ENCODE measurements around the gene ERMAP. TPM values are rescaled to one million over a fixed set of nuclear protein-coding genes. Genes with fewer than 3 reads are reported as not detected.
A peak's percentile ranks its signal among the peaks of the same experiment; 100 is the strongest.

ERMAP gene
- total and polyA plus RNA-seq, 9 of the 15 experiments (the other 6 are each of a cell fraction or from before 2014, with no cell fraction given) = 8.0 to 31.4 (median 22.5) TPM

GRCh38 chr1:42786097-42786496 lies 30.8 kb upstream of the ERMAP start:
- Histone ChIP-seq H3K27ac (ENCODE audit: extremely low read depth, low read depth, low read length) (no peak overlapping the region), H3K36me3 (ENCODE audit: control insufficient read depth, insufficient read depth, low read length) (peaks cover 20% of the 10 kb centered on the region; the same call in 2 of the 3 replicates), H3K4me2 (ENCODE audit: insufficient read depth, low read length) (no peak overlapping the region), H3K27me3 (ENCODE audit: control insufficient read depth in 2 of 2, insufficient read depth in 2 of 2, low read length in 2 of 2) (no peaks in the 10 kb centered on the region), H3K9ac (ENCODE audit: insufficient read depth in 1 of 2, low read depth in 2 of 2, low read length in 2 of 2) (peak overlapping the region in 1 of 2 experiments; percentile 31; a peak in 1 of 4 replicates), H3K9me3 (replicated peaks; ENCODE audit: control insufficient read depth, insufficient read depth, low read depth, low read length) (no peaks in the 10 kb centered on the region), H2AFZ (ENCODE audit: low read depth, low read length) (no peak overlapping the region), H3K79me2 (ENCODE audit: control insufficient read depth, insufficient read depth, low read length) (no peaks in the 10 kb centered on the region), H3K4me1 (replicated peaks in 1 of 2; ENCODE audit: control insufficient read depth in 2 of 2, insufficient read depth in 2 of 2, low read length in 2 of 2) (peaks cover 0 to 15% of the 10 kb centered on the region in 2 experiments; a peak in 2 of 5 replicates), H3K9me1 (ENCODE audit: control insufficient read depth, insufficient read depth, low read length) (no peaks in the 10 kb centered on the region), H4K20me1 (replicated peaks; ENCODE audit: control insufficient read depth, insufficient read depth, low read length) (no peaks in the 10 kb centered on the region), H3K4me3 (no peak overlapping the region)
- 66% methylated on average over 5 of the region's 5 CpGs for WGBS (ENCODE audit: insufficient coverage, low coverage, missing lambda C conversion rate)
- DNase-seq (ENCODE audit: extremely low read depth in 1 of 4, low spot score in 3 of 4) = no peak
- FAIRE-seq = no peak
- ATAC-seq = no peak
- POLR2A ChIA-PET = no interaction called here
- intact Hi-C loops (cut with micrococcal nuclease) = no loop called here
- TF ChIP-seq ESRRB (CRISPR knock-in tag; IDR thresholded peaks at IDR 0.05; ENCODE audit: borderline replicate concordance) = no peak
- TF ChIP-seq, protein P1, sequence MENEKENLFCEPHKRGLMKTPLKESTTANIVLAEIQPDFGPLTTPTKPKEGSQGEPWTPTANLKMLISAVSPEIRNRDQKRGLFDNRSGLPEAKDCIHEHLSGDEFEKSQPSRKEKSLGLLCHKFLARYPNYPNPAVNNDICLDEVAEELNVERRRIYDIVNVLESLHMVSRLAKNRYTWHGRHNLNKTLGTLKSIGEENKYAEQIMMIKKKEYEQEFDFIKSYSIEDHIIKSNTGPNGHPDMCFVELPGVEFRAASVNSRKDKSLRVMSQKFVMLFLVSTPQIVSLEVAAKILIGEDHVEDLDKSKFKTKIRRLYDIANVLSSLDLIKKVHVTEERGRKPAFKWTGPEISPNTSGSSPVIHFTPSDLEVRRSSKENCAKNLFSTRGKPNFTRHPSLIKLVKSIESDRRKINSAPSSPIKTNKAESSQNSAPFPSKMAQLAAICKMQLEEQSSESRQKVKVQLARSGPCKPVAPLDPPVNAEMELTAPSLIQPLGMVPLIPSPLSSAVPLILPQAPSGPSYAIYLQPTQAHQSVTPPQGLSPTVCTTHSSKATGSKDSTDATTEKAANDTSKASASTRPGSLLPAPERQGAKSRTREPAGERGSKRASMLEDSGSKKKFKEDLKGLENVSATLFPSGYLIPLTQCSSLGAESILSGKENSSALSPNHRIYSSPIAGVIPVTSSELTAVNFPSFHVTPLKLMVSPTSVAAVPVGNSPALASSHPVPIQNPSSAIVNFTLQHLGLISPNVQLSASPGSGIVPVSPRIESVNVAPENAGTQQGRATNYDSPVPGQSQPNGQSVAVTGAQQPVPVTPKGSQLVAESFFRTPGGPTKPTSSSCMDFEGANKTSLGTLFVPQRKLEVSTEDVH (IDR thresholded peaks at IDR 0.05; ENCODE audit: low read depth, partially characterized antibody) = no peak
- TF ChIP-seq FOXK1 (CRISPR knock-in tag; IDR thresholded peaks at IDR 0.05; ENCODE audit: borderline replicate concordance) = no peak
- TF ChIP-seq HOMEZ (CRISPR knock-in tag; IDR thresholded peaks at IDR 0.05) = no peak
- TF ChIP-seq ARID2 (IDR thresholded peaks at IDR 0.05) = no peak
- no peak for TF ChIP-seq GTF2A2 (tag; IDR thresholded peaks at IDR 0.05)
- TF ChIP-seq, protein P2, sequence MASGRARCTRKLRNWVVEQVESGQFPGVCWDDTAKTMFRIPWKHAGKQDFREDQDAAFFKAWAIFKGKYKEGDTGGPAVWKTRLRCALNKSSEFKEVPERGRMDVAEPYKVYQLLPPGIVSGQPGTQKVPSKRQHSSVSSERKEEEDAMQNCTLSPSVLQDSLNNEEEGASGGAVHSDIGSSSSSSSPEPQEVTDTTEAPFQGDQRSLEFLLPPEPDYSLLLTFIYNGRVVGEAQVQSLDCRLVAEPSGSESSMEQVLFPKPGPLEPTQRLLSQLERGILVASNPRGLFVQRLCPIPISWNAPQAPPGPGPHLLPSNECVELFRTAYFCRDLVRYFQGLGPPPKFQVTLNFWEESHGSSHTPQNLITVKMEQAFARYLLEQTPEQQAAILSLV (tag; IDR thresholded peaks at IDR 0.05) = no peak
- no peak for TF ChIP-seq SP1 (CRISPR knock-in tag; IDR thresholded peaks at IDR 0.05)
- TF ChIP-seq POLR2AphosphoS5 (IDR thresholded peaks at IDR 0.05; ENCODE audit: control insufficient read depth, insufficient read depth, low read depth, low read length) = no peak
- no peak for TF ChIP-seq RBM15 (IDR thresholded peaks at IDR 0.05; ENCODE audit: insufficient read depth, low read length)
- TF ChIP-seq HOXB6 (CRISPR knock-in tag; IDR thresholded peaks at IDR 0.05; ENCODE audit: borderline replicate concordance) = no peak
- TF ChIP-seq SNRNP70 (optimal IDR thresholded peaks at IDR 0.05; ENCODE audit: low read depth, low read length) = no peak
- no peak for TF ChIP-seq KLF10 (CRISPR knock-in tag; IDR thresholded peaks at IDR 0.05)
- in situ Hi-C loops (cut with MboI) = no loop called here
- CTCF ChIA-PET (ENCODE audit: low intra/inter-chr PET ratio) = no interaction called here
- no TSS peak for BruUV-seq (replicated peaks)

Data from K562 (cell line).